NCI-H1417 (cell line): ENCODE results near the gene SLC8A2.
"Not testable (repeated sequence)": the region's sequence is repeated elsewhere in the genome, so short reads cannot be mapped to it uniquely, and the experiment has no call there.

Source experiments
- DNase-seq, 3 experiments: peaks; one replicate each; lab custom pipeline; 2025; lab: John Stamatoyannopoulos, UW

Gene SLC8A2

GRCh38 chr19:47487551-47488515 lies 16.1 kb upstream of the SLC8A2 start:
- no peak for DNase-seq

- no peak for DNase-seq
These were observed 15.2 kb upstream of the SLC8A2 start for GRCh38 chr19:47486900-47487299.

- not testable (repeated sequence) for DNase-seq
These were observed 14.5 kb upstream of the SLC8A2 start for GRCh38 chr19:47486220-47486619.

- DNase-seq = no peak
These were observed 13.5 kb upstream of the SLC8A2 start for GRCh38 chr19:47485210-47485609.

- peak; percentile 92 to 94 (median 94) for DNase-seq
These were observed 12.4 kb upstream of the SLC8A2 start, which contains the start of gene KPTN for GRCh38 chr19:47483800-47484690. TSS of gene KPTN (minus strand) at chr19:47484219. CDS start at chr19:47484160, 59 bp downstream.

DNA sequence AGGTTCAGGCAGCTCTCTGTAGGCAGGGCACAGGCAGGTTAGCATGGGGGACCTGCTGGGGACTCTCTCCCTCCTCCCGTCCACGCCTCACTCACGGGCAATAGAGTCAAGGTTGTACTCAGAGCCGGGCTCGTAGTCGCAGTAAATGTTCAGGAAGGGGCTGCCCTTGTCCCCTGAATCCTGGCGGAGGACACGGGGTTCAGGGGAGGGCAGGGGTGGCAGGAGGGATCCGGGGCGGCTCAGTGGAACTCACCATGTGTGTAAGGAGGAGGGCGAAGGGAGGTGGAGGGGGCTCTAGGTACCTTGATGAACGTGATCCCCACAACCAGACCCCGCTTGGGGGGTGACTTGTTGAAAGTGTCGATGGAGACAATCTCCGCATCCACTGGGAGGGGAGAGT lies 11.5 kb upstream of the SLC8A2 start:
- DNase-seq = no peak

DNA sequence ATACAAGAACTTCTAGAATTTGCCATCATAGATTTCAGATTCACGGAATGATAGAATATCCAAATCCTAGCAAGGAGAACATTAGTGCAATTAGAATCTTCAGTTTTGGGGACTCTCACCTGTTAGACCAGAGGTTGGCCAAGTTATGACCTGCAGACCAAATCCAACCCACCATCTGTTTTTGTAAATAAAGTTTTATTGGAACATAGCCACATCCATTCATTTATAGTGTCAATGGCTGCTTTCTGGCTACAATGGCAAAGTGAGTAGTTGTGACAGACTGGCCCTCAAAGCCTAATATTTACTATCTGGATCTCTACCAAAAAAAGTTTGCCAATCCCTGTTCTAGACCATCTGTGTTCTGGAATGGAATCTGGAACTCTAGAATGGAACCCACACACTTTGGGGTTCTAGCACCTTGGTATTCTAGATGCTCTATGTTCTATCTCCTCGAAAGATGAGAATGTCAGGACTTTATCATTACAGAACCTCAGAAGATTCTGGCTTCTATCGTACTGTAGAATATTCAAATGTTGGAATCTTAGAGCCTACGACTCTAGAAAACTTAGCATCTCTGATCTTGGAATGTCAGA lies 9.9 kb upstream of the SLC8A2 start:
- DNase-seq = no peak

GRCh38 chr19:47480658-47481057 lies 9.0 kb upstream of the SLC8A2 start:
- no peak for DNase-seq

GRCh38 chr19:47479701-47480503 lies 8.2 kb upstream of the SLC8A2 start:
- DNase-seq = no peak

DNA sequence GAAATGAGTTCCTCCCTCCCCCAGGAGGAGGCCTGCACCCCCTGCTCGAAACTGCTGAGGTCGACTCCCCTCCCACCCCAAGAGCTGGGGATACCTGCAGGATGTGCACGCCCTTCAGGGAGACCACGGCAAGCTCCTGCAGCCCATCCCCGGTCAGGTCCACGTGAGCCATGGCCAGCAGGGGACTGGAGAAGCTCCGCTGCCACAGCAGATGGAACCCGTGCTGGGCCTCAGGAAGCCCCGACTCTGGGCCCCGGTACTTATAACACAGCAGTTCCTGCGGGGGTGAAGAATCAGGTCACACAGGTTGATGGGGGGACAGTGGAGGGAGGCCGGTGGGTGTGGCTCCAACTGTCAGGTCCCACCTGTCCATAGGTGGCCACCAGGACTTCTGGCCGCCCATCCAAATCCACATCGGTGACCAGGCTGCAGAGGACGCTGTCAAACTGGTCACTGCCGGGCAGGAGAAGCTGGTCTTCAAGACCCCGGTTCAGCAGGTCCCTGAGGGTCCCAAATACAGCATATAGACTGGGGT lies 4.8 kb upstream of the SLC8A2 start:
- DNase-seq = no peak

- DNase-seq = no peak
These were observed 3.8 kb upstream of the SLC8A2 start for GRCh38 chr19:47475465-47475864.

GRCh38 chr19:47473336-47473735 lies 1.6 kb upstream of the SLC8A2 start:
- DNase-seq = no peak

DNA sequence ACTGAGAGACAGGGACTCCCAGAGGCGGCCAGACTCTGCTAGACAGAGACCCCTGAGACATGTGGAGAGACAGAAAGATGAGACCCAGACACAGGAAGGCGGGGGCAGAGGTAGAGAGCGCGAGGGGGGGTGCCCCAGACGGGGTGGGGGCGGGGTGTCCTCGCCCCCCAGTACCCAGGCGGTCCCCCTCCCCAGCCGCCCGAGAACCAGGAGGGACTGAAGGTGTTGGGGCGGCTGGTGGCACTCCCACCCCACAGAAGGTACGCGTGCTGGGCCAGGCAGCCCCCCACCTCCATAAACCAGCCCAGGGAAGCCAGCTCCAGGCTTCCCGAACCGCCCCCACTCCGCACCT lies 336 bp downstream of the SLC8A2 start:
- no peak for DNase-seq

DNA sequence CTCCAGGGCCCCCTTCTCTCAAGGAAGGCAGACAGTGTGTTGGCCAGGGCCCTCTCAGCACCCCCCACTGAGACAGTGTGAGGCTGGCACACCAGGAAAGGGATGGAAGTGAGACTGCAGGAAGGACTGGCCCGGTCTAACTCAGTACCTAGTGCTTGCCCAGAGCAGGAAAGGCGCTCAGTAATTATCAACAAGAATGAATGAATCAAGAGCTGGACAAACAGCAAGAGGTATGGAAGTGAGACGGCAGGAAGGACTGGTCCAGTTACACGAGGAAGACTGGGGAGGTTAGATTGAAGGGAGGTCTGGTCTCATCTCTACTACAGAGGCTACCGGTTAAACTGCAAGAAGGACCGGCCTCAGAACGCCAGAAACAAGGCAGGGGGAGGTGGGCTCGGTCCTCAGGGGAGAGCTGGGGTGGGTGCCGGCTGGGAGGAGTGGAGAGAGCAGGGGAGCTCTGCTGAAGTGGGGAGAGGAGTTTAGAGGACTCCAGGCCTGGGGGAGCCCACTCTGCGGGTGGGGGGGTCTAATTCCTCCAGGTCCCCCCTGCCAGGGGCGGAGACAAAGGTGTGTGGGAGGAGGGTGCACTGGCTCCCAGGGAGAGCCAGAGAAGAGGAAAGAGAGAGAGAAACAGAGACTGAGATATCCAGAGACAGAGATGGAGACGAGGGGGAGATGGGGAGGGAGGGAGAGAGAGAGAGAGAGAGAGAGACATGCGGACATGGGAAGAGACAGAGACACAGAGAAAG lies 1.1 kb downstream of the SLC8A2 start:
- no peak for DNase-seq

DNA sequence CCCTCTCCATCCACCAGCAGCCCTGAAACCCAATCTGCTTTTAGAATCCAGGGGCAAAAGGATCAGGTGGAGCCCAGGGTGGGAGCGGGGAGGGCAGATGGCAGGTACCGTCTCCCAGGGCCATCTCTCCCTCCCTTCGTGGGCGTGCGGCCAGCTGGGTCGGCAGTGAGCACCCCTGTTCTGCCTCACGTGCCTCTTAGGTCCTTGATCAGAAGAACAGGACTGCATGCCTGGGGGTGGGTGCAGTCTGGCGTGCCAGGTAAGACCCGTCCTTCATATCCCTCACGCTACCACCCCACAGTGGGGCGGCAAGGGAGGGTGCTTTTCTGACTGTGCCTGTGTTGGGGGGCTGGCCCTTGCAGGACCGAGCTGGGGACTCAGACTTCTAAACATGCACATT lies 2.0 kb downstream of the SLC8A2 start:
- DNase-seq = peak in 2 of 3 experiments; percentile 25 to 44

- DNase-seq = no peak
These were observed 2.4 kb downstream of the SLC8A2 start for GRCh38 chr19:47469363-47469700.

DNA sequence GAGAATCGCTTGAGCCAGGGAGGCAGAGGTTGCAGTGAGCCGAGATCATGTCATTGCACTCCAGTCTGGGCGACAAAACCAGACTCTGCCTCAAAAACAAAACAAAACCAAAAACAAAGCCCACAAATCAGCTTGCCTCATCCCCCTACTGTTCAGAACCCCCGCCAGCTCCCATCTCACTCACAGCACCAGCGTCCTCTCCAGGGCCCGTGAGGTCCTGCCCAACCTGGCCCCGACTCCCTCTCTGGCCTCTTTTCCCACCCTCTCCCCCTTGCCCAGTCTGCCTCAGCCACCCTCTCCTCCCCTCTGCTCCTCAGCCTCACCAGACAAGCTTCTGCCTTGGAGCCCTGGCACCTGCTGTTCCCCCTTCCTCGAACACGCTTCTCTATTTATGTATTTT lies 3.8 kb downstream of the SLC8A2 start:
- DNase-seq = no peak

GRCh38 chr19:47465957-47466356 lies 5.7 kb downstream of the SLC8A2 start:
- no peak for DNase-seq

GRCh38 chr19:47464675-47465419 lies 6.8 kb downstream of the SLC8A2 start:
- no peak for DNase-seq

DNA sequence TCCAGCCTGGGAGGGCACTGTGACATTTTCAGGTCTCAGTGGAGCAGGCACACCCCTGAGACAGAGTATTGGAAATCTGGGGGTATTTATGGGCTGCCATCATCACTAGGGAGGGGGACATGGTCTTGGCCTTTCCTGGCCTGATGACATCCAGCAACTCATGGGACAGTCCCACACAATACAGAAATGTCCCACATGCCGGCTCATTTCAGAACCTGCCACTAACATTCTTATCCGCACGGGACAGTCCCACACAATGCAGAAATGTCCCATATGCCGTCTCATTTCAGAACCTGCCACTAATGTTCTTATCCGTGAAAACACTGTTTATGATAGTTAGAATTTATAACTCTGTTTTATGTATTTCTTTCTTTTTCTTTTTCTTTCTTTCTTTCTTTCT lies 9.8 kb downstream of the SLC8A2 start:
- DNase-seq = no peak
